ENCODE results near the gene MYOZ3.
A peak's percentile ranks its signal among the peaks of the same experiment; 100 is the strongest.

MYOZ3 gene

GRCh38 chr5:150625831-150626746 is 35.0 kb upstream of the MYOZ3 start:
- no peak overlapping the region for H3K27ac ChIP-seq
- DNase-seq (ENCODE audit: low read depth, low spot score): no peak

- H3K27ac ChIP-seq: no peak overlapping the region
- no peak for DNase-seq (ENCODE audit: low read depth, low spot score)
These were observed 34.2 kb upstream of the MYOZ3 start for GRCh38 chr5:150626853-150627276.

- DNase-seq (ENCODE audit: low read depth, low spot score): no peak
- H3K27ac ChIP-seq: no peak overlapping the region
These were observed 33.1 kb upstream of the MYOZ3 start for GRCh38 chr5:150627731-150628545.

- no peak overlapping the region for H3K27ac ChIP-seq
- no peak for DNase-seq (ENCODE audit: low read depth, low spot score)
These were observed 32.0 kb upstream of the MYOZ3 start for GRCh38 chr5:150628936-150629485.

- H3K27ac ChIP-seq: no peak overlapping the region
- no peak for DNase-seq (ENCODE audit: low read depth, low spot score)
These were observed 31.0 kb upstream of the MYOZ3 start for GRCh38 chr5:150630016-150630415.

GRCh38 chr5:150630461-150631325 is 30.4 kb upstream of the MYOZ3 start:
- no peak overlapping the region for H3K27ac ChIP-seq
- DNase-seq (ENCODE audit: low read depth, low spot score): no peak

- H3K27ac ChIP-seq: no peak overlapping the region
- no peak for DNase-seq (ENCODE audit: low read depth, low spot score)
These were observed 29.7 kb upstream of the MYOZ3 start for GRCh38 chr5:150631326-150631701.

GRCh38 chr5:150632305-150633160 is 28.5 kb upstream of the MYOZ3 start:
- no peak for DNase-seq (ENCODE audit: low read depth, low spot score)

GRCh38 chr5:150633429-150633828 is 27.6 kb upstream of the MYOZ3 start:
- no peak for DNase-seq (ENCODE audit: low read depth, low spot score)
- no peak overlapping the region for H3K27ac ChIP-seq

More at GRCh38 chr5:150632305-150633160, 28.5 kb upstream of the MYOZ3 start:
- H3K27ac ChIP-seq: no peak overlapping the region

- no peak for DNase-seq (ENCODE audit: low read depth, low spot score)
- H3K27ac ChIP-seq: peak overlapping the region; percentile 48
These were observed 24.4 kb upstream of the MYOZ3 start for GRCh38 chr5:150636391-150637244.

GRCh38 chr5:150637245-150638052 is 23.6 kb upstream of the MYOZ3 start:
- H3K27ac ChIP-seq: peak overlapping the region; percentile 48
- no peak for DNase-seq (ENCODE audit: low read depth, low spot score)

GRCh38 chr5:150638053-150638444 is 23.0 kb upstream of the MYOZ3 start:
- no peak for DNase-seq (ENCODE audit: low read depth, low spot score)
- H3K27ac ChIP-seq: peak overlapping the region; percentile 48

GRCh38 chr5:150638488-150639376 is 22.3 kb upstream of the MYOZ3 start:
- no peak overlapping the region for H3K27ac ChIP-seq
- no peak for DNase-seq (ENCODE audit: low read depth, low spot score)

GRCh38 chr5:150639377-150639692 is 21.7 kb upstream of the MYOZ3 start:
- no peak overlapping the region for H3K27ac ChIP-seq

GRCh38 chr5:150639751-150640150 is 21.3 kb upstream of the MYOZ3 start:
- H3K27ac ChIP-seq: peak overlapping the region; percentile 78
- no peak for DNase-seq (ENCODE audit: low read depth, low spot score)

More at GRCh38 chr5:150639377-150639692, 21.7 kb upstream of the MYOZ3 start:
- no peak for DNase-seq (ENCODE audit: low read depth, low spot score)

- peak; percentile 64 for DNase-seq (ENCODE audit: low read depth, low spot score)
- peak within 1 kb of the TSS; percentile 78 for H3K27ac ChIP-seq
These were observed 20.6 kb upstream of the MYOZ3 start, which contains the start of gene SYNPO for GRCh38 chr5:150640311-150641005. Gene SYNPO (plus strand): TSS chr5:150640660. CDS start chr5:150648276, 7,616 bp downstream.
